H4 (cell line): ENCODE data around the gene SULT1C2. TPM values are rescaled to one million over a fixed set of nuclear protein-coding genes. Genes with fewer than 3 reads are reported as not detected.
"Not testable (repeated sequence)": the region's sequence is repeated elsewhere in the genome, so short reads cannot be mapped to it uniquely, and the experiment has no call there.

Experiments
- DNase-seq: peaks from one replicate; pipeline ENCODE4 v3.0.0-alpha.2; 2015; ENCODE audit warnings: low spot score
- total RNA-seq: library from RNA; depleted of rRNA; stranded (reverse); fragments of >200 nt; shearing (Covaris generic); gene quantifications from 2 replicates; pipeline ENCODE4 v1.2.3, GENCODE V29; 2014; rRNA removed

The SULT1C2 gene
- total RNA-seq, 1 experiment from 2014 or later, result 0.70 TPM

DNA sequence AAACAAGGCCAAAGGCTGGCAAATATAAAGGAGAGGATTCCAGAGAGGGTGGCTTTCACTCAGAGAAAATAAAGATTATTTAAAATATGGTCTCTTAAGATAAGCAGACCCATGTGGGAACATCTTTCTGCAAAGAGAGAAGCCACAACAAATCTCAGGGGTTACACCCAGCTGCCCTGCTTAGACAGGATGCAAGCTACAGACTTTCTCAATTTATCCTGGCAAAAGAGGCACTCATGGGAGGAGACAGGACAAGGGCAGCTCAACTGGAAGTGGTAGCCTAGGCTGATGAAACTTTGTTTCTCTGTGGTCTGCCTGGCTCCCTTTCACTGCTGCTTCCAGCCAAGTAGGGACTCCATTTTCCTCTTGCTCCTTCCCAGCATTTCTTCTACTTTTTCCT, 63.2 kb downstream of the SULT1C2 start:
- no peak for DNase-seq

DNA sequence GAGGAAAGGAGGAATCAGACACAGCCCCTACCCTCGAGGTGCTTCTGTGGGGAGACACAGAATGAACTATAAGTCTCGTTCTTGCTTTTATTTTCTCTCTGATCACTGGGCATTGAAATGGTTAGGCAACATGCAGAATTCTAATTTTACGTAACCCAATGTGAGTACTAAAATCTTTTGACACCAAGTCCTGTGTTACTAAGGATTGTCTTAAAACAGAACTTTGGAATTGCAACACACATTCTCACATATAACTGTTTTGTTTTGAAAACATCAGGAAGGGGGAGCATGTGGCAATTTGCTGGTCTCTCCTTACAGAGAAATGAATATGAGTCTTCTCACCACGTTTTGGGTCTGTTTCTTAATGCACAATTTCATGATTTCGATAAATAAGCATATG, 65.4 kb downstream of the SULT1C2 start:
- no peak for DNase-seq

DNA sequence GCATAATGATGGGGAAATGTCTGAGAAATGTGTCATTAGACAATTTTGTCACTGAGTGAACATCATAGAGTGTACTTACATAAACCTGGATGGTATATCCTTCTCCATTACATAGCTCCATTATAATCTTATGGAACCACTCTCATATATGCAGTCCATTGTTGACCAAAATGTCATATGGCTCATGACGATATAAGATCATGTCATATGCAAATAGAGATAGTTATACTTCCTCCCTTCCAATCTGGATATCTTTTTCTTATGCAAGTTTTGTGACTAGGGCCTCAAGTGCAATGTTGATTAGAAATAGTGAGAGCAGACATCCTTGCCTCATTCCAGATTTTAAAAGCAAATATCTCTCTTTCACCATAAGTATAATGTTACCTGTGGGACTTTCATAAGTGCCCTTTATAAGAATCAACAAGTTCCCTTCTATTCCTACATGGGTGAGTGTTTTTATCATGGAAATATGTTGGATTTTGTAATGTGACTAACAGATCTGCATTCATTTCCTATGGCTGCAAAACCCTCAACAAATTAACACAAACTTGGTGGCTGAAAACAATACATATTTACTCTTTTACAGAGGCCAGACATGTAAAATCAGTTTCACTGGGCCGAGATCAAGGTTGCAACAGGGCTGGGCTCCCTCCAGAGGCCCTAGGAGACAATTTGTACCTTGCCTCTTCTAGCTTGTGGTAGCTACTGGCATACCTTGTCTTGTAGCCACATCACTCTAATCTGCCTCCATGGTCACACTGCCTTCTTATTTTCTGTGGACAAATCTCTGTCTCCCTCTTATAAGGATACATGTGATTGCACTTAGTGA, 67.4 kb downstream of the SULT1C2 start:
- no peak for DNase-seq

DNA sequence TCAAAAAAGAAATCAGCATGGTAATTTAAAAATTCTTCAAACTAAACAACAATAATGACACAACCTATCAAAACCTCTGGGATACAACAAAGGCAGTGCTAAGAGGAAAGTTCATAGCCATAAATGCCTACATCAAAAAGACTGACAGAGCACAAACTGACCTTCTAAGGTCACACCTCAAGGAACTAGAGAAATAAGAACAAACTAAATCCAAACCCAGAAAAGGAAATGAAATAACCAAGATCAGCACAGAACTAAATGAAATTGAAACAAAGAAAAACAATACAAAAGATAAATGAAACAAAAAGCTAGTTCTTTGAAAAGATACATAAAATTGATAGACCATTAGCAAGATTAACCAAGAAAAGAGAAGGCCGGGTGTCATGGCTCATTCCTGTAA, 70.6 kb downstream of the SULT1C2 start:
- DNase-seq, result not testable (repeated sequence)

Other genes starting within 250 kb of the SULT1C2 start
- not detected in 2 replicates for gene SULT1C3, start 48.9 kb upstream of the SULT1C2 start, total RNA-seq
- gene SULT1C4, start 89.1 kb downstream of the SULT1C2 start, total RNA-seq, result 0.23 TPM in 1 of 2 replicates, not detected in the other
- gene GCC2, start 160.3 kb downstream of the SULT1C2 start, total RNA-seq, result 5.8 and 7.9 TPM in 2 replicates
- 31.6 and 50.6 TPM in 2 replicates for gene LIMS1, start 245.6 kb downstream of the SULT1C2 start, total RNA-seq